Right atrium auricular region (tissue), 2 donors: ENCODE results near the gene NKX3-2. TPM values are rescaled to one million over a fixed set of nuclear protein-coding genes. Genes with fewer than 3 reads are reported as not detected.

Experiments
- DNase-seq: peaks from one replicate; pipeline ENCODE4 v3.0.0-alpha.2; 2019; ENCODE audit warnings: low spot score
- H3K27ac ChIP-seq, 2 donors: fragments of 200-600 bp; sonication (generic); 1 replicate in 1 of 2; 2 replicates in 1 of 2; pipeline ENCODE4 v1.5.1; 2016 to 2019
- H3K27me3 ChIP-seq, 2 donors: fragments of 200-600 bp; sonication (generic); one replicate each; pipeline versions ENCODE4 v1.5.1 to v1.6.0; 2017 to 2019
- H3K36me3 ChIP-seq: fragments of 200-600 bp; sonication (generic); one replicate; pipeline ENCODE4 v1.5.1; 2016
- H3K4me1 ChIP-seq, 2 donors: fragments of 200-600 bp; sonication (generic); one replicate each; pipeline versions ENCODE4 v1.5.1 to v1.6.0; 2017 to 2019
- H3K4me3 ChIP-seq, 2 donors: fragments of 200-600 bp; sonication (generic); 1 replicate in 1 of 2; 2 replicates in 1 of 2; pipeline ENCODE4 v1.5.1; 2017 to 2019; ENCODE audit warnings: mild to moderate bottlenecking in 1 of 2, moderate library complexity in 1 of 2
- H3K9me3 ChIP-seq, 2 donors: fragments of 200-600 bp; sonication (generic); one replicate each; pipeline ENCODE4 v1.5.1; 2019
- CTCF ChIP-seq, 2 donors: fragments of 200-600 bp; sonication (generic); IDR thresholded peaks; one replicate each; pipeline ENCODE4 v1.5.1; 2019; ENCODE audit warnings: antibody characterized with exemption in 2 of 2
- total RNA-seq, 2 donors: library from RNA; depleted of rRNA; stranded (reverse); fragments of >200 nt; gene quantifications; one replicate each; pipeline ENCODE4 v1.1.0, GENCODE V29; 2016

NKX3-2 gene
- total RNA-seq, 2 donors from 2014 or later = not detected

- H3K36me3 ChIP-seq = no peaks in the 10 kb centered on the region
- no peak for DNase-seq
- no peaks in the 10 kb centered on the region for H3K9me3 ChIP-seq
- H3K27ac ChIP-seq = no peak overlapping the region
- H3K4me3 ChIP-seq = no peak overlapping the region
- H3K27me3 ChIP-seq = peaks cover 83 to 89% of the 10 kb centered on the region in 2 donors
- no peak for TF ChIP-seq CTCF (IDR thresholded peaks at IDR 0.05)
- peaks cover 0 to 56% of the 10 kb centered on the region in 2 donors for H3K4me1 ChIP-seq
Measured at GRCh38 chr4:13540446-13541175, 3.7 kb downstream of the NKX3-2 start.

GRCh38 chr4:13539619-13540445 is 4.5 kb downstream of the NKX3-2 start:
- Histone ChIP-seq H3K9me3 (no peaks in the 10 kb centered on the region), H3K4me3 (no peak overlapping the region), H3K27me3 (peaks cover 80 to 92% of the 10 kb centered on the region in 2 donors), H3K27ac (no peak overlapping the region), H3K36me3 (no peaks in the 10 kb centered on the region), H3K4me1 (peaks cover 0 to 52% of the 10 kb centered on the region in 2 donors)
- no peak for DNase-seq
- no peak for TF ChIP-seq CTCF (IDR thresholded peaks at IDR 0.05)

GRCh38 chr4:13539047-13539618 is 5.2 kb downstream of the NKX3-2 start:
- no peak overlapping the region for H3K27ac ChIP-seq
- peaks cover 80 to 92% of the 10 kb centered on the region in 2 donors for H3K27me3 ChIP-seq
- no peaks in the 10 kb centered on the region for H3K36me3 ChIP-seq
- no peak for TF ChIP-seq CTCF (IDR thresholded peaks at IDR 0.05)
- H3K4me1 ChIP-seq = peaks cover 0 to 48% of the 10 kb centered on the region in 2 donors
- no peak for DNase-seq
- no peaks in the 10 kb centered on the region for H3K9me3 ChIP-seq
- peak overlapping the region in 1 of 2 donors; percentile 0 for H3K4me3 ChIP-seq

- no peak for DNase-seq
- Histone ChIP-seq H3K4me1 (peaks cover 0 to 41% of the 10 kb centered on the region in 2 donors), H3K9me3 (no peaks in the 10 kb centered on the region), H3K4me3 (no peak overlapping the region), H3K27me3 (peaks cover 79 to 92% of the 10 kb centered on the region in 2 donors), H3K36me3 (no peaks in the 10 kb centered on the region), H3K27ac (no peak overlapping the region)
- TF ChIP-seq CTCF (IDR thresholded peaks at IDR 0.05) = no peak
Measured at GRCh38 chr4:13538427-13538973, 5.8 kb downstream of the NKX3-2 start.

GRCh38 chr4:13537832-13538177 is 6.5 kb downstream of the NKX3-2 start:
- H3K4me1 ChIP-seq = peaks cover 0 to 41% of the 10 kb centered on the region in 2 donors
- H3K27ac ChIP-seq = no peak overlapping the region
- no peaks in the 10 kb centered on the region for H3K9me3 ChIP-seq
- no peak for TF ChIP-seq CTCF (IDR thresholded peaks at IDR 0.05)
- H3K4me3 ChIP-seq = no peak overlapping the region
- peaks cover 74 to 90% of the 10 kb centered on the region in 2 donors for H3K27me3 ChIP-seq
- no peaks in the 10 kb centered on the region for H3K36me3 ChIP-seq
- DNase-seq = no peak
